Heart left ventricle (tissue), 16 donors: ENCODE measurements around the gene ASTL. TPM values are rescaled to one million over a fixed set of nuclear protein-coding genes. Genes with fewer than 3 reads are reported as not detected.

ENCODE experiments used
- ATAC-seq, 4 donors: fragments of 200-7000 bp; cut with Tn5 transposase; one replicate each; pipeline ENCODE4 v1.9.1; 2020 to 2022; ENCODE audit warnings: moderate library complexity in 4 of 4, mild to moderate bottlenecking in 3 of 4, moderate number of reproducible peaks in 1 of 4
- DNase-seq, 5 donors: peaks; one replicate each; pipeline ENCODE4 v3.0.0-alpha.2; 2020
- H3K27ac ChIP-seq, 12 donors: fragments of 200-600 bp; sonication (generic) in 4 of 12; one replicate each; pipeline versions ENCODE4 v1.5.0 to v1.8.0; 2016 to 2022; ENCODE audit warnings: mild to moderate bottlenecking in 2 of 12
- H3K27me3 ChIP-seq, 9 donors: fragments of 200-600 bp; sonication (generic) in 2 of 9; one replicate each; pipeline versions ENCODE4 v1.5.1 to v1.8.0; 2016 to 2022; ENCODE audit warnings: mild to moderate bottlenecking in 3 of 9
- H3K36me3 ChIP-seq, 9 donors: fragments of 200-600 bp; sonication (generic) in 2 of 9; one replicate each; pipeline versions ENCODE4 v1.5.0 to v1.8.0; 2018 to 2022; ENCODE audit warnings: mild to moderate bottlenecking in 2 of 9
- H3K4me1 ChIP-seq, 12 donors: fragments of 200-600 bp; sonication (generic) in 4 of 12; one replicate each; pipeline versions ENCODE4 v1.5.0 to v1.8.0; 2016 to 2022; ENCODE audit warnings: mild to moderate bottlenecking in 3 of 12
- H3K4me3 ChIP-seq, 12 donors: fragments of 200-600 bp; sonication (generic) in 4 of 12; one replicate each; pipeline versions ENCODE4 v1.5.0 to v1.8.0; 2017 to 2022; ENCODE audit warnings: mild to moderate bottlenecking in 9 of 12, moderate library complexity in 4 of 12
- H3K9me3 ChIP-seq, 12 donors: fragments of 200-600 bp; sonication (generic) in 4 of 12; one replicate each; pipeline versions ENCODE4 v1.5.0 to v1.8.0; 2016 to 2022; ENCODE audit warnings: mild to moderate bottlenecking in 1 of 12
- POLR2A ChIP-seq, 2 donors: fragments of 450-650 bp; IDR thresholded peaks; one replicate each; pipeline ENCODE4 v1.6.1; 2017; ENCODE audit warnings: antibody characterized with exemption in 2 of 2, mild to moderate bottlenecking in 2 of 2, moderate library complexity in 2 of 2
- WGBS, 4 donors: extraction: QIAGEN DNeasy Blood & Tissue Kit in 2 of 4; methylation state at CpG; one replicate each; pipeline versions ENCODE4 v1.1.5 to v1.1.7; 2013 to 2018; 5-methylcytosine and 5-hydroxymethylcytosine counted together
- intact Hi-C, 10 donors: fragments of 100-400 bp; cut with DNase I; formaldehyde crosslinking; loops; one replicate each; pipeline versions ENCODE4 v1.11.1 to v1.14.2; 2022
- polyA plus RNA-seq, 2 donors: library from polyadenylated mRNA; stranded (reverse); fragments of 200-250 nt; gene quantifications; one replicate each; pipeline ENCODE4 v1.2.3, GENCODE V29; 2013
- total RNA-seq, 9 donors: library from RNA; depleted of rRNA in 2 of 9; stranded (reverse); fragments of >200 nt in 2 of 9; fragmentation: NEBNext Ultra II Directional in 3 of 9; extraction: Animal tissue kit (Norgen Biotek cat#: 25700) in 3 of 9; gene quantifications; one replicate each; pipeline versions ENCODE4 v1.1.0 to v1.2.4, GENCODE V29; 2016 to 2023
- TF ChIP-seq, protein P1 (sequence below), 12 donors: fragments of 200-600 bp; sonication (generic) in 4 of 12; IDR thresholded peaks; one replicate each; pipeline versions ENCODE4 v1.5.0 to v1.8.0; 2018 to 2022; ENCODE audit warnings: antibody characterized with exemption in 12 of 12, mild to moderate bottlenecking in 5 of 12
- donor health status: ischemic (EF 13 %, LVEDD 7.1; RV severe dilation, severe dysfunction).
- donor health status: healthy with polysubstance abuse.
- donor health status: DM: no; HTN: yes; CAD: no.
- donor health status: DM: no; HTN: no; CAD: no.
- donor health status: ischemic (EF 25% LVEDD 6.9; RV normal size, moderate dysfunction).
- donor health status: ischemic (EF 25% LVEDD 5.7; RV mildly dilated, moderate dysfunction).
- donor health status: healthy.
- donor health status: DM: yes; HTN: yes; CAD: no.
- donor health status: ischemic (EF 35%, LVEDD 5.7; RV mildly dilated, moderate dysfunction).
- donor health status: nonischemic (EF 11% LVEDD 7.7; RV severe dilation, severe dysfunction).
- donor health status: DM: yes; HTN: yes; CAD: no.
- donor health status: PGD.
- donor health status: ischemic (EF 29% LVEDD 5.4; RV normal size, mild dysfunction).
- donor health status: nonischemic (EF 23%, LVEDD 6.1; RV moderate dilation, normal function).

The ASTL gene
- total and polyA plus RNA-seq, 11 donors = 0.14 TPM; not detected in 10

DNA sequence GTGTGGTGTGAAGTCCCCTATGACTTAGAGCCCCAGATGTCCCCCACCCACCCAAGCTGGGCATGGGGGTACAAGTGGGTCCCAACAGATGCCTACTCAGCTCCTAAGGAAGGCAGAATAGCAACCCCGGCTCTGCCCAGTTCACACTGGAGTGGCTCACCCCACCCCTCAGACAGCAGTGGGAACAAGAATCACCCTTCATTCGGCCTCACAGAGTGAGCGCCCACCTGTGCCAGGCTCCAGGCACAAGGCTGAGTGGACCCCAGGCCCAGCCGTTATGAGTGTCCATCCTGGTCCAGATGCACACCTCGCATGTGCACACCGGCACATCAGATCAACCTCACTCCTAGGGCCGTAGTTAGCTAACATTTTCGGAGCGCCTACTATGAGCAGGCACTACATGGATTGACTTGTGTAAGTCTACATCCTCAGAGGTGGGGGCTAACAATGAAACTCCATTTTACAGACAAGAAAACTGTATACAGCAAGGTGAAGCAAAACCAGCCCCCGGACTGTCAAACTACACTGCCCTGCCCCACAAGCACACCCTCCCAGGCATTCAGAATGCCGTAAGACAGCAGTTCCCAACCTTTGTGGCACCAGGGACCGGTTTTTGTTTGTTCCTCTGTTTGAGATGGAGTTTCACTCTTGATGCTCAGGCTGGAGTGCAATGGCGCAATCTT lies 2.8 kb upstream of the ASTL start:
- 95 to 98% (median 96%) methylated on average over 12 to 13 of the region's 13 CpGs for WGBS, 4 donors
- Histone ChIP-seq H3K27ac (no peak overlapping the region), H3K9me3 (no peaks in the 10 kb centered on the region), H3K4me1 (peaks cover 0 to 31% (median 16%) of the 10 kb centered on the region in 12 donors), H3K36me3 (peaks cover 0 to 9% (median 0%) of the 10 kb centered on the region in 9 donors), H3K4me3 (no peak overlapping the region), H3K27me3 (peaks cover 0 to 7% (median 0%) of the 10 kb centered on the region in 9 donors)
- DNase-seq (peak in 1 of 5 donors; percentile 37), ATAC-seq (no peak)
- intact Hi-C loops = loop anchor here in 2 of 10 donors (5.0 to 10.0 kb wide), 4 partner anchors 124 to 374 kb away; partner anchors contain the start of genes CIAO1 (in 2 of the 2), TMEM127 (in 2 of the 2) and NEURL3 (in 1 of the 2)
- TF ChIP-seq, protein P1, sequence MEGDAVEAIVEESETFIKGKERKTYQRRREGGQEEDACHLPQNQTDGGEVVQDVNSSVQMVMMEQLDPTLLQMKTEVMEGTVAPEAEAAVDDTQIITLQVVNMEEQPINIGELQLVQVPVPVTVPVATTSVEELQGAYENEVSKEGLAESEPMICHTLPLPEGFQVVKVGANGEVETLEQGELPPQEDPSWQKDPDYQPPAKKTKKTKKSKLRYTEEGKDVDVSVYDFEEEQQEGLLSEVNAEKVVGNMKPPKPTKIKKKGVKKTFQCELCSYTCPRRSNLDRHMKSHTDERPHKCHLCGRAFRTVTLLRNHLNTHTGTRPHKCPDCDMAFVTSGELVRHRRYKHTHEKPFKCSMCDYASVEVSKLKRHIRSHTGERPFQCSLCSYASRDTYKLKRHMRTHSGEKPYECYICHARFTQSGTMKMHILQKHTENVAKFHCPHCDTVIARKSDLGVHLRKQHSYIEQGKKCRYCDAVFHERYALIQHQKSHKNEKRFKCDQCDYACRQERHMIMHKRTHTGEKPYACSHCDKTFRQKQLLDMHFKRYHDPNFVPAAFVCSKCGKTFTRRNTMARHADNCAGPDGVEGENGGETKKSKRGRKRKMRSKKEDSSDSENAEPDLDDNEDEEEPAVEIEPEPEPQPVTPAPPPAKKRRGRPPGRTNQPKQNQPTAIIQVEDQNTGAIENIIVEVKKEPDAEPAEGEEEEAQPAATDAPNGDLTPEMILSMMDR (IDR thresholded peaks at IDR 0.05) = no peak
- TF ChIP-seq POLR2A (IDR thresholded peaks at IDR 0.05) = no peak

DNA sequence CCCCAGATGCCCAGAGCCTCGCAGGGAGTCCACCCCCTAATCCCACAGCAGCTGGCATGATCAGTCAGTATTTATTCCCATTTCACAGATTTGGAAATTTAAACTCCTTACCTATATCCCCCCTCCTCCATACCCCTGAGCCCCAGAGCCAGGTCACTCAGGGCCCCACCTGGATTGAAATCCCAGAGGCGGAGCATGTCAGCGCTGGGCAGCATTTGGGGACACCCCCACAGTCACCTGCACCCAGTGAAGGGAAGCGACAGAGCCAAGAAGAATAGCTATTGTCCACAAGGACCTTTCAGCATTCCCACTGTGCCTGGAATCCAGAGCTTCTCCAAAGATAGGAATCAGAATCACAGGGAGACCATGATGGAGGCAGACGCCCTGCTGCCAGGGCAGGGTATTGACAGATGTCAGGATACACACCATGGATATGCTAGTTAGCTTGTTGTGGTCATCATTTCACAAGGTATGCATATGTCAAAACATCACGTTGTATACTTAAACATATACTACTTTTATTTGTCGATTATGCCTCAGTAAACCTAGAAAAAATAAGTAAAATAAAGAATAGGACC lies 968 bp upstream of the ASTL start:
- Histone ChIP-seq H3K4me1 (peaks cover 0 to 16% (median 2%) of the 10 kb centered on the region in 12 donors), H3K27ac (no peak overlapping the region), H3K27me3 (peaks cover 0 to 4% (median 0%) of the 10 kb centered on the region in 9 donors), H3K36me3 (peaks cover 0 to 9% (median 0%) of the 10 kb centered on the region in 9 donors), H3K9me3 (no peaks in the 10 kb centered on the region), H3K4me3 (no peak overlapping the region)
- peak in 2 of 5 donors; percentile 3 to 23 for DNase-seq
- WGBS, 4 donors = 81 to 89% (median 87%) methylated on average over 7 of the region's 7 CpGs
- no peak for ATAC-seq
- intact Hi-C loops = loop anchor here in 9 of 10 donors (2.0 to 10.0 kb wide), 11 partner anchors 33 to 368 kb away; partner anchors contain the start of genes NEURL3 (in 7 of the 9), TMEM127 (in 3 of the 9) and CIAO1 (in 2 of the 9)
- TF ChIP-seq, protein P1 (IDR thresholded peaks at IDR 0.05) = no peak
- no peak for TF ChIP-seq POLR2A (IDR thresholded peaks at IDR 0.05)

DNA sequence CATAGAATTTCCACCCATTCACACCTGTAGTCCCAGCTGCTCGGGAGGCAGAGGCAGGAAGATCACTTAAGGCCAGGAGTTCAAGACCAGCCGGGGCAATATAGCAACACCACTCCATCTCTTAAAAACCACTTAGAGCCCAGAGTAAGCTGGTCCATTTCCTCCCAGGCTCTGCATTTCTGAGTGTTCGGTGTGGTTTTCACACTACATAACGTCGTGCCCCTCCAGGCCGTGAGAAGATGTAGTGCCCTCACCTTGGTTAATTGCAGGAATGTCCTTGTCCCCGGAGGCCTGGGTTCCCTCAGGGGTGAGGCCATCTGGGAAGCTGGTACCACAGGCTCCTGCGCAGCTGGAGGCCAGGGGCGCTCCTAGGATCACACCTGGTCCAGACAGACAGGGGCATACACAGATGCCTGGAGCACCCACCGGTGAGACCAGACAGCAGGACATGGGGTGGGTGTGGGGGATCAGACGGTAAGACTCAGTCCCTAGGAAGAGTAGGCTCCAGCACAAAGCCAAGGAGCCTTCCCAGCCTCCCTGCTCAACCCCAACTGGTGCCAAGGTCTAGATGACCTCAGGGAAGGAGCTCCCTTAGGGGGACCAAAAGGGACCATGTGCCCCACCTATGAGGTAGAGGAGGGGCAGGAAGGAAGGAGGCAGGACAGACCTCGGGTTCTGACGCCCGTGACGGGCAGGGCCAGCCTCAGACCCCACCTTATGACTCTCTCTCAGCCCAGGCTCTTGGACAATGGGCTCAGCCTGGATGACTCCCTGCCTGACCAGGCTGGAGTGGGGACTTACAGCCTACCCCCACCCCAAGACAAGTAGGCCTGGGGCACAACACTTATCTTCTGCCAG lies 752 bp downstream of the ASTL start:
- intact Hi-C loops = loop anchor here in 9 of 10 donors (2.0 to 10.0 kb wide), 11 partner anchors 35 to 370 kb away; partner anchors contain the start of genes NEURL3 (in 7 of the 9), TMEM127 (in 3 of the 9) and CIAO1 (in 2 of the 9)
- H3K9me3 ChIP-seq = no peaks in the 10 kb centered on the region
- DNase-seq (peak in 2 of 5 donors; percentile 9 to 32), ATAC-seq (no peak)
- peaks cover 0 to 9% (median 0%) of the 10 kb centered on the region in 9 donors for H3K27me3 ChIP-seq
- H3K36me3 ChIP-seq = no peaks in the 10 kb centered on the region
- no peak overlapping the region for H3K27ac ChIP-seq
- WGBS, 4 donors = 72 to 84% (median 82%) methylated on average over 15 of the region's 15 CpGs
- TF ChIP-seq POLR2A (IDR thresholded peaks at IDR 0.05) = no peak
- H3K4me1 ChIP-seq = peaks cover 0 to under 1% (median 0%) of the 10 kb centered on the region in 12 donors
- H3K4me3 ChIP-seq = no peak overlapping the region

DNA sequence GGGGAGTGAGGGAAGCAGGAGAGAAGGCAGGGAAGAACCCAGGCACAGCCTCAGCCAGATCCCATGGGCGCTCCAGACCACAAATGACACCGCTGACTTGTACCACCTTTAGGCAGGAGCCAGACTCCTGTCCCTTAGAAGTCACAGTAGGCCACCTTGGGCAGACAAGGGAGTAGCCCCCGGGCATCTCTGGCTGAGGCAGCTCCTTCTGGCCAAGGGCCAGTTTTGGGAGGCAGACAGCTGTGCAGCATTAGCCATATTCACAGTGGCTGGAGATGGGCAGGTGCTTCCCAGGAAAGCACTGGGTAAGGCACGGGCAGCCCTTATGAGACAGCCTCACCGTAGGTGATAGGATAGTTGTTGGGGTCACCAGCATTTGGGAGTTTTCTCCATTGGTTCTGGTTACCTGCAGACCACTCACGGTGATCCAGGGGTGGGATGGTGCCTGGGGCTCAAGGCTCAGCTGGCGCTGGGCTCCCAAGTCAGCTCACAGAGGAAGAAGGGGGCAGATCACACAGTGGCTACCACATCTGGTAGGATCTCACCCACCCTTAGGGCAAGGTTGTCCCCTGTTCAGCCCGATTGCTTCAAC lies 2.1 kb downstream of the ASTL start:
- H3K4me1 ChIP-seq = no peaks in the 10 kb centered on the region
- H3K4me3 ChIP-seq = no peak overlapping the region
- ATAC-seq (no peak), DNase-seq (peak in 1 of 5 donors; percentile 37)
- 72 to 88% (median 82%) methylated on average over 8 of the region's 8 CpGs for WGBS, 4 donors
- H3K27ac ChIP-seq = no peak overlapping the region
- H3K9me3 ChIP-seq = no peaks in the 10 kb centered on the region
- H3K36me3 ChIP-seq = no peaks in the 10 kb centered on the region
- TF ChIP-seq POLR2A (IDR thresholded peaks at IDR 0.05) = no peak
- TF ChIP-seq, protein P1 (IDR thresholded peaks at IDR 0.05) = no peak
- intact Hi-C loops = loop anchor here in 9 of 10 donors (5.0 to 10.0 kb wide), 9 partner anchors 36 to 371 kb away; partner anchors contain the start of genes NEURL3 (in 7 of the 9), CIAO1 (in 2 of the 9) and TMEM127 (in 2 of the 9)
- peaks cover 0 to 9% (median 0%) of the 10 kb centered on the region in 9 donors for H3K27me3 ChIP-seq
